Cerebellar cortex (tissue), 1 donor: ENCODE measurements around the gene CEP295NL.
A peak's percentile ranks its signal among the peaks of the same experiment; 100 is the strongest.
"Not testable (repeated sequence)": the region's sequence is repeated elsewhere in the genome, so short reads cannot be mapped to it uniquely, and the experiment has no call there.

Source experiments
- DNase-seq: peaks from one replicate; pipeline ENCODE4 v3.0.0-alpha.2; 2015; ENCODE audit warnings: low spot score

The CEP295NL gene, protein sequence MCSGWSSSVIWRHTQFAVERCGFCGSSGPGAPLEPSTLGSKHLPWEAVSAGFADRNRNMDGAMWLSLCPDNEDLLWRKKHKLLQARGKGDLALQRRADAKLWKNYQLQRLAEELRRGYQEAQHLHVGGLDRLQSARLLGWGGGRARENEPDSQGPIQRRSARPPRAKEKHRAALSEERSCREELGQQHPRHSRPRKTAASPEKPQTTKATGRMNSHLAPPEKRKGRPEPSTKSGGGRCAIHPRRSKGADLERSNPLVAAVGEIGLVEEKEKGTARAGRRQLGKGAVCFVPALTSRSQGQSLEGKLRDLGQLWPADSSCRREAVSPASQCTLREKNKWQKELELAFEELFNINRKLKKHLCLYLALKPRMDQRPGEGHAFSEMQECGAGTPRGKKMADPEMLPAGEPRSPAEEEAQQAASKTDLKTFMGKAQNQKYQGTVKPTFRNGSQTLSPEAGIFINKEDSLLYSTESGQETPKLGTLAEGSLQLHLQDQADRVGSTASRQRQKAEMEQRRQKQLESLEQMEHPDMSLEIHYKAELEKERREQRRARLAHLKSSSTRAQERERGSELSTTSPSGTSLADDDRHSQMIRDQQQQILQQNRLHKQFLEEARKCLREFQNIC

GRCh38 chr17:78903101-78903779 lies at the start of gene CEP295NL:
CEP295NL (minus strand) TSS chr17:78903201; CDS start chr17:78901828, 1,373 bp downstream.
- DNase-seq, result no peak

DNA sequence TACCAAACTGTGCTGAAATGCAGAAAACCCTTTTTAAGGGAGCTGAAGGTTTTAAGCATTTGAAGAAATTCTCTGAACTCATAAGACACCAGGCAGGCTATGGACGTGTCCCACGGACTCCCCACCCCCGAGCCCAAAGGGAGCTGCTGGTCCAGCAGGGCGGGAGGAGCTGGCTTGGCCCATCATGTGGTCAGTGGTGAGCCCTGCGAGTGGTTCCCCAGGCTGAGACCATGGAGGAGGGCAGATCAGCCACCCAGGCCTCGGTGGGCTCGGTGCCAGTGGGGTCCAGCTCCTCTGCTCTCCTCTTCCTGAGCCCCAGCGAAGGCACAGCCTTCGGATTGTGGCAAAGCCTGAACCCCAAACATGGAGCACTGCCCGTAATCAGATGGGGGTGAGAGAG lies 49.7 kb upstream of the CEP295NL start:
- DNase-seq, result no peak

DNA sequence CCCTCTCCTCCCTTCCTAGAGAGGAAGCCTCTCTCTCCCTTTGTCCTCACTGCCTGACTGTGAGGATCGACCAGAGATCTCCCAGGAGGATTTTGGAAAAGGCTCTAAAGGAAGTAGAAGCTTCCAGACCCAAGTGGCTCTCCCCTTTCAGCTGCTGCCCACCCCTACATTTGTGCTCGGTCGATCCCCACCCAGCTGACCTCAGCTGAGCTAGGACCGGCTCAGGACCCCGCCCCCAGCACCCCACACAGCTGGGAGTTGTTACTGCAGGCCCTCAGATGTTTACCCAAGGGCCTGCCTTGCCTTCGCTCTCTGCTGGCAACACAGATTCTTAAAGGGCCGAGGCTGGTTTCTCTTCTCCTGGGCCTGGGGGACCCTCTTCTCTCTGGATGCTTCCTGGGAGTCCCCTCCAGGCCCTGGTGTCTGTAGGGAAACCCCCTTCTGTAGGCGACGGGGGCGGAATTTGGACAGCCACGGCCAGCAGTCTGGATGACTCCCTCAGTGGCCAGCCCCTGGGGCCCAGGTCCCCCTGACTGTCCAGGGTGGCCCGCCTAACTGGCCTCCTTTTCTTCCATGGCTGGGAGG lies 49.1 kb upstream of the CEP295NL start:
- no peak for DNase-seq

GRCh38 chr17:78950870-78951269 lies 47.9 kb upstream of the CEP295NL start:
- DNase-seq, result no peak

DNA sequence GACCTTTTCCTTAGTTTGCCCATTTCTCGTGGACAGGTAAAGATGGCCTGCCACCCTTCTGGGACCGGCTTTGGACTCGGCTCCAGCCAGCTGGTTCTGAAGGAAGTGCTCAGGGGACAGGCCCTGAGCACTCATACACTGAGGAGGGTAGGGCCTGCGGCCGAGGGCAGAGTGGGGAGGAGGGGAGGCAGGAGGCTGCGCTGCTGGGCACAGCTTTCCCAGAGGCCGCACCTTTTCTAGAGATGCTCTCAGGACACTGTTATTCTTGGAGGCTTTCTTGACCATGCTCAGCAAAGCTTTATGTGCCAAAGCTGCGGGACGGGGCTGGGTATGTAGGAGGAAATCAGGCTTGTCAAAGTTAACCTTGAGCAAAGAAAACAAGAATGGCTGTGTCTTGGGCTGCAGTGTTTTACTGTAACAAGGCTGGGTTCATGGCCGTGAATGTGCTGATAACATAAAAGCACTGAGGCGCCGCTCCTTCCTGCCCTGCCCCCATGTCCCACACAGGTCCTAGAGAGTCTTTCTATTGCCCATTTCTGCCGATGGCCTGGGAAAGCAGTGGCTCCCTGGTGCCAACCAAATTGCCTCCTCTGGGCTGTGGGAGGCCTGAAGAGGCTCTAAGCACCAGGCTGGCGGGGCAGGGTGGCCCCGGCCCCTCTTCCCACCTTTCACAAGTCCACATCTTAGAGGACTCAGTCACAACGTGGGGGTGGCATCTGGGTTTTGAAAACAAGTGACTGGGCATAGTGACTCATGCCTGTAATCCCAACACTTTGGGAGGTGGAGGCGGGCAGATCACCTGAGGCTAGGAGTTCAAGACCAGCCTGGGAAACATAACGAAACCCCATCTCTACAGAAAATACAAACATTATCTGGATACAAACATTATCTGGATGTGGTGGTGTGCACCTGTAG lies 44.5 kb upstream of the CEP295NL start:
- no peak for DNase-seq

GRCh38 chr17:78946631-78947030 lies 43.6 kb upstream of the CEP295NL start:
- no peak for DNase-seq

DNA sequence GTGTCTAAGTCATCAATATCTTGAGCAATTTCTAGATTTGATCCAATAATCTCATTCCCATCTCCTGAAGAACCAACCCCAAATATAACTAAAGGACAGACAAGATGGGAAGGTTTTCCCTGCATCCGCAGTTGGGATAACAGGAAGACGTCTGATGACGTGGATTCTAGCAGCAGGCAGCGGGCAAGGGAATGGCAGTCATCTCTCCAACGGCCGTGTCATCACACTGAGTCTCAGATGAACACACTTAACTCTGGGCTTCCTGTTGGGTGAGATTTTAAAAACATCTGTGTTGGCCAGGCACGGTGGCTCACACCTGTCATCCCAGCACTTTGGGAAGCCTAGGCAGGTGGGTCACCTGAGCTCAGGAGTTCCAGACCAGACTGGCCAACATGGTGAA lies 43.1 kb upstream of the CEP295NL start:
- DNase-seq, result no peak

DNA sequence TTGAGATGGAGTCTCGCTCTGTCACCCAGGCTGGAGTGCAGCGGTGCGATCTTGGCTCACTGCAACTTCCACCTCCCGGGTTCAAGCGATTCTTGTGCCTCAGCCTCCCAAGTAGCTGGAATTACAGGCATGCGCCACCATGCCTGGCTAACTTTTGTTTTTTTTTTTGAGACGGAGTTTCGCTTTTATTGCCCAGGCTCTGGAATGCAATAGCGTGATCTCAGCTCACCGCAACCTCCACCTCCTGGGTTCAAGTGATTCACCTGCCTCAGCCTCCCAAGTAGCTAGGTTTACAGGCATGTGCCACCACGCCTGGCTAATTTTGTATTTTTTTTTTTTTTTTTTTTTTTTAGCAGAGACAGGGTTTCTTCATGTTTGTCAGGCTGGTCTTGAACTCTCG lies 42.5 kb upstream of the CEP295NL start:
- not testable (repeated sequence) for DNase-seq

DNA sequence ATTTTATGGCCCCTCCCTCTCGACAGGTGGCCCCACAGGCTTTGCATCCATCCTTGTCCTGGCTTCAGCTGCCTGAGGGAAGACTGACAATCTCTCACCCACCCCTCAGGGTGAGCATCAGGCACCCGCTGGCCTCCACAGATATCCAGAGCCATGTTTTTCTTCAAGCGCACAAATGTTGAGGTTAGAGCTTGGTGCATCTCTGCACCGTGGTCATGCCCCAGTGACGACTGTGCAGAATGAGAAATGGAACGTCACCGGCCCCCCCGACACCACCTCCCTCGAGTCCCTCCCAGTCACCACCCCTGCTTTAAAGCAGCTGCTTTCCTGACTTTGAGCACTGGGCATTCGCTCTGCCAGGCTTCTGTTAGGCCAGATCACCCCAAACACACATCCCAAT lies 42.0 kb upstream of the CEP295NL start:
- DNase-seq, result no peak

GRCh38 chr17:78944026-78944425 lies 41.0 kb upstream of the CEP295NL start:
- DNase-seq, result no peak

- DNase-seq, result peak; percentile 67
Observed at GRCh38 chr17:78940708-78941107, 37.7 kb upstream of the CEP295NL start.

DNA sequence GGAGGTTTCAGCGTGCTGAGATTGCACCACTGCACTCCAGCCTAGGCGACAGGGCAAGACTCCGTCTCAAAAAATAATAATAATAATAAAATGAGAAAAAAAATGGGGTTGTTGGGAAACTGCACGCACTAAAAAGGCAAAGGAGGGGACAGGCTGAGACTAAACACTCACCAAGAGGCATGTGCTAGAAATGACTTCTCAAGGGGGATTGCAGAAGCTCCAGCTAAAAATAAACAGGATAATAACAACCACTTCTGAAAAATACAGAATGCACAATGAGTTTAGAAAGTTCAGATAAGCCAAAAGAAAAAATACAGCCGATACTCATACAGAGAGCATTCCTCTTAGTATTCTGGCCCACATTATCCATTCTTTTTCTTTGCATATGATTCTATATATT lies 37.3 kb upstream of the CEP295NL start:
- no peak for DNase-seq

GRCh38 chr17:78939615-78940014 lies 36.6 kb upstream of the CEP295NL start:
- DNase-seq, result no peak

DNA sequence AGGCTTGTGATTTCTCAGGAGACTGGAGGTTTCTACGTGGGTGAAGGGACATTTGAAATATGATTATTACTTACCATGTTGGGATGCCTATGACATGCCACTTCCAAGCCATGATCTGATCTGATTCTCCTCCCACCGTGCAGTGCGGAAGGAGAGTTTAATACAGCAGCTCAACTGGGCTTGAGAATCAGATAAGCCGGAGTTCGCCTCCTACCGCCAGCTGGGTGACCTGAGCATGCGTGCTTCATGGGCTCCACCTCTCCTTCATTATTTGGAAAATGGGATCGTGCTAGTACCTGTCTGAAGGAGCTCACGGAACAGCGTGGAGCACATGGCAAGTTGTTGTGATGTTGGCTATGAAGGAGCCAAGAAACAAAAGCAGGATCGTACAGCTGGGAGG lies 34.6 kb upstream of the CEP295NL start:
- DNase-seq, result no peak

- DNase-seq, result no peak
Observed at GRCh38 chr17:78935419-78936323, 32.7 kb upstream of the CEP295NL start.

- DNase-seq, result no peak
Observed at GRCh38 chr17:78934681-78935418, 31.8 kb upstream of the CEP295NL start.

GRCh38 chr17:78933959-78934568 lies 31.1 kb upstream of the CEP295NL start:
- peak; percentile 84 for DNase-seq

- peak; percentile 44 for DNase-seq
Observed at GRCh38 chr17:78933025-78933958, 30.3 kb upstream of the CEP295NL start.
